Measurements from ENCODE around the gene TDRD12. TPM values are rescaled to one million over a fixed set of nuclear protein-coding genes. Genes with fewer than 3 reads are reported as not detected.

TDRD12 gene
- total RNA-seq, 4 donors from 2014 or later, result 0.39 to 2.4 (median 0.89) TPM; not detected in 1

DNA sequence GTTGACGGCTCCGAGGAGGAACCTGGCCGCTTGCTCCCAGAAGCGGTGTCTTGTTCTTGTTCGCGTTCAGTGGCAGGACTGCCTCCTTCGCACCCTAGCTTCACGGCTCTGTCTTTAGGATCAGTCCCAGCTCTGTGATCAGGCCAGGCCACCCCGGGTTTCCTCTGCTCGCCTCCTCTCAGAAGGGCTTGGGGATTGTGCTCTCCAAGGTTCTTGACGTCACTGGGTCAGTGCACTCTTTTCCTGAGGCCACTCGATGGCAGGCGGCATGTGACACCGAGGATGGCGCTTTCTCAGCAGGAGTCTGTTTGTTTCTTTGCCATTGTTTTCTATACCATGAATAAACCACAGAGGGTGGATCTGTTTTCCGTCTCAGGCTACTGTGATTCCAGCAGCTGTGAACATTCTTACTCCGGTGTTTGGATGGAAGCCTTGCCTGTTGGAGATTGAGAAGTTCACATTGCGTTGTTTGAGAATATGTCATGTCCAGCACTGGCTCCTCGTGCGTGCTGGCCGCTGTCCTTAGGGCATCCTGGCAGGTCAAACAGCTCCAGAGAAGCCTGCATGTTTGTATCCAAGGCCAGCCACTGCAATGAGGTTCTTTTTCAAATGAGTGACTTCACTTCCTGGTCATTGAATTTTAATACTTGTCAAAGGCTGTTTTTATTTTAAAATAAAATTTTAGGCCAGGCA is 105.5 kb downstream of the TDRD12 start:
- Histone ChIP-seq H3K36me3 (no peaks in the 10 kb centered on the region), H3K9me3 (no peaks in the 10 kb centered on the region), H3K4me1 (no peaks in the 10 kb centered on the region), H3K4me3 (replicated peaks in 1 of 3) (no peak overlapping the region), H3K27ac (no peak overlapping the region), H3K27me3 (no peaks in the 10 kb centered on the region)
- TF ChIP-seq, protein P1, sequence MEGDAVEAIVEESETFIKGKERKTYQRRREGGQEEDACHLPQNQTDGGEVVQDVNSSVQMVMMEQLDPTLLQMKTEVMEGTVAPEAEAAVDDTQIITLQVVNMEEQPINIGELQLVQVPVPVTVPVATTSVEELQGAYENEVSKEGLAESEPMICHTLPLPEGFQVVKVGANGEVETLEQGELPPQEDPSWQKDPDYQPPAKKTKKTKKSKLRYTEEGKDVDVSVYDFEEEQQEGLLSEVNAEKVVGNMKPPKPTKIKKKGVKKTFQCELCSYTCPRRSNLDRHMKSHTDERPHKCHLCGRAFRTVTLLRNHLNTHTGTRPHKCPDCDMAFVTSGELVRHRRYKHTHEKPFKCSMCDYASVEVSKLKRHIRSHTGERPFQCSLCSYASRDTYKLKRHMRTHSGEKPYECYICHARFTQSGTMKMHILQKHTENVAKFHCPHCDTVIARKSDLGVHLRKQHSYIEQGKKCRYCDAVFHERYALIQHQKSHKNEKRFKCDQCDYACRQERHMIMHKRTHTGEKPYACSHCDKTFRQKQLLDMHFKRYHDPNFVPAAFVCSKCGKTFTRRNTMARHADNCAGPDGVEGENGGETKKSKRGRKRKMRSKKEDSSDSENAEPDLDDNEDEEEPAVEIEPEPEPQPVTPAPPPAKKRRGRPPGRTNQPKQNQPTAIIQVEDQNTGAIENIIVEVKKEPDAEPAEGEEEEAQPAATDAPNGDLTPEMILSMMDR (IDR thresholded peaks at IDR 0.05), result no peak
- TF ChIP-seq POLR2A (IDR thresholded peaks at IDR 0.05), result no peak
- no peak for DNase-seq
- intact Hi-C loops (cut with DNase I), result no loop called here
- 55 to 58% methylated on average over 20 to 21 of the region's 21 CpGs for WGBS, 2 donors

DNA sequence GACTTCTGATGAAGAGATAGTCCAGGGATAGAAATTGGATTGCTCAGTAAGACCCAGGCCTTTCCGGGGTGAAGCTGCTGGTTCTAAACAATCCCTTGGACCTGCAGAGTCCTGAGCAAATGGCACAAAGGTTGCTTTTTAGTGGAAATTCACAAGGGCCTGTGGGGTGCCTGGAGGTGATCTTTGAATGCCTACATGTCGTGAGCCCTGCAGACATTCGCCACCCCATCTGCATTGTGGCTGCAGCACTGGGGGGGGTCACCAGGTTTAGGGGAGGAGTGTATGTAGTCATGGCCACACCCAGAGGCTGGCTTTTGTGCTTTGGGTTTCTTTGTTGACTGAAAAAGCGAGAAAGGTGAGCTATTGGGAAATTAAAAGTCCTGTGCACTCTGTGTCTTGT is 108.6 kb downstream of the TDRD12 start:
- 93 to 96% methylated on average over 4 of the region's 4 CpGs for WGBS, 2 donors
- H3K27me3 ChIP-seq, result no peaks in the 10 kb centered on the region
- no peaks in the 10 kb centered on the region for H3K4me1 ChIP-seq
- H3K27ac ChIP-seq, result no peak overlapping the region
- TF ChIP-seq POLR2A (IDR thresholded peaks at IDR 0.05), result no peak
- TF ChIP-seq, protein P1 (IDR thresholded peaks at IDR 0.05), result no peak
- H3K9me3 ChIP-seq, result no peaks in the 10 kb centered on the region
- no peak overlapping the region for H3K4me3 ChIP-seq (replicated peaks in 1 of 3)
- intact Hi-C loops (cut with DNase I), result no loop called here
- no peak for DNase-seq
- H3K36me3 ChIP-seq, result no peaks in the 10 kb centered on the region

DNA sequence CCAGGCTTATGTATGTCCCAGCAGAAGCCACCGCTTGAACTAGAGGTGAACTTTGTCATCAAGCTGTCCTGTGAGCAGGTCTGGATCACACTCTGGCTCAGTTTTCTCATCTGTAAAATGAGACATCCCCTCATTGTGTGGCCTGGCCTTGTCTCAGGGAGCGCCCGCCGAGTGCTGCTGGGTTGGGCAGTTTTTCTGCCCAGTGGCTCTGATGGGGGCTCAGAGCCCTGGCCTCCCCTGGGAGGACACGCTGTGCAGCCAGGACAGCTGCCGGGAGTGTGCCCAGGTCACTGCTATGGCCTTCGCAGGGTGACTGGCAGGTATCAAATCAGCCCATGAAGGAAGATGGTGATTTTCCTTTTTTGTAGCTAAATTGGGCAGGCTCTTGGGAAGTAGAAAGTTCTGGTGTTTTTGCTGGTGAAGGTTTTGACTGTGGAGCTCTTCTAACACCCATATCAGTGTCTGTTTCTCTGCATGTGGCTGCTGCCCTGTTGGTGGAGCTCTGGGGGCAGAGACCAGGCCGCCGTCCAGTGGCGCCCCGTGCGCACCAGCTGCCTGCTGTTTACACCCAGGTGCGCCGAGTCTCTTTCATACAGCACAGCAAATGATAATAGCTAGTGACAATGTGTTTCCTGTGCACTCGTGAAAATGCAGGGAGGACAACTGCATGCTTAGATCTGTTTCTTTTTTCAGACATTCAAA is 109.2 kb downstream of the TDRD12 start:
- no peak overlapping the region for H3K27ac ChIP-seq
- no peak for DNase-seq
- TF ChIP-seq POLR2A (IDR thresholded peaks at IDR 0.05), result no peak
- TF ChIP-seq, protein P1 (IDR thresholded peaks at IDR 0.05), result no peak
- H3K4me1 ChIP-seq, result no peaks in the 10 kb centered on the region
- no peaks in the 10 kb centered on the region for H3K9me3 ChIP-seq
- no peak overlapping the region for H3K4me3 ChIP-seq (replicated peaks in 1 of 3)
- H3K36me3 ChIP-seq, result no peaks in the 10 kb centered on the region
- no peaks in the 10 kb centered on the region for H3K27me3 ChIP-seq
- intact Hi-C loops (cut with DNase I), result no loop called here
- 83 to 84% methylated on average over 15 of the region's 15 CpGs for WGBS, 2 donors

DNA sequence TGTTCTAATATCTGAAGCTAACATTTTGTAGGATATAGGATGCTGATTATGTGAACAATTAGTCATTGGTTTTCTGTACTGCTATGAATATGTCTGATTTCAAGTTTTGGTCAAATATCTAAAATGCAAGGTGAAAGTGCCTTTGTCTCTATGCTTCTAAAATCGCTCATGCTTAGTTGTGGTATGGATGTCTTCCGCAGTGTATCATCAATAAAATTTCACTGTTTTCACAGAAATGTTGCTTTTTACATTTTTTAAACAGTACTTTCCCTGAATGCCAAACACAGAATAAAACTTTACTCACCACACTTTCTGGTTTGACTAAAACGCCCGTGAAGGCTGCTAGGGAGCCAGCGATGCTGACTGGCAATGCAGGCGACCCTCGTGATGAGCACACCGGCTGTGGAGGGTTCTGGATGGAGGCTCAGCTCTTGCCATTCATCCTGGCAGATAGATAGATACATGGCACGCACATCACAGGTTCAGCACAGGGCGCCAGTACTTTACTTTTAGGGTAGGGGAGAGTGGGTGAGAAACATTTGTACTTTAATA is 109.9 kb downstream of the TDRD12 start:
- no peaks in the 10 kb centered on the region for H3K36me3 ChIP-seq
- intact Hi-C loops (cut with DNase I), result no loop called here
- no peaks in the 10 kb centered on the region for H3K4me1 ChIP-seq
- H3K4me3 ChIP-seq (replicated peaks in 1 of 3), result no peak overlapping the region
- 92 to 95% methylated on average over 10 of the region's 10 CpGs for WGBS, 2 donors
- no peak for TF ChIP-seq POLR2A (IDR thresholded peaks at IDR 0.05)
- TF ChIP-seq, protein P1 (IDR thresholded peaks at IDR 0.05), result no peak
- no peak for DNase-seq
- H3K27me3 ChIP-seq, result no peaks in the 10 kb centered on the region
- no peak overlapping the region for H3K27ac ChIP-seq
- H3K9me3 ChIP-seq, result no peaks in the 10 kb centered on the region

Data from thyroid gland (tissue), 4 donors.